KG1 (cell line): ENCODE results near the gene AP1S3.

ENCODE experiments used
- DNase-seq: peaks from one replicate; lab custom pipeline; 2025; lab: John Stamatoyannopoulos, UW

AP1S3 gene

GRCh38 chr2:223722226-223722625 is 115.2 kb downstream of the AP1S3 start:
- no peak for DNase-seq

- DNase-seq: no peak
These were observed 115.6 kb downstream of the AP1S3 start for GRCh38 chr2:223721746-223722145.

- DNase-seq: no peak
These were observed 117.0 kb downstream of the AP1S3 start for GRCh38 chr2:223720367-223720766.

GRCh38 chr2:223712642-223713041 is 124.7 kb downstream of the AP1S3 start:
- no peak for DNase-seq

GRCh38 chr2:223711596-223712326 is 125.6 kb downstream of the AP1S3 start:
- no peak for DNase-seq
